Superior temporal gyrus (tissue), 1 donor: ENCODE data around the gene WBP1L.
"Not testable (repeated sequence)": the region's sequence is repeated elsewhere in the genome, so short reads cannot be mapped to it uniquely, and the experiment has no call there.

Source experiments
- DNase-seq: peaks from one replicate; pipeline ENCODE4 v3.0.0-alpha.2; 2016; ENCODE audit errors: extremely low spot score

Gene WBP1L

DNA sequence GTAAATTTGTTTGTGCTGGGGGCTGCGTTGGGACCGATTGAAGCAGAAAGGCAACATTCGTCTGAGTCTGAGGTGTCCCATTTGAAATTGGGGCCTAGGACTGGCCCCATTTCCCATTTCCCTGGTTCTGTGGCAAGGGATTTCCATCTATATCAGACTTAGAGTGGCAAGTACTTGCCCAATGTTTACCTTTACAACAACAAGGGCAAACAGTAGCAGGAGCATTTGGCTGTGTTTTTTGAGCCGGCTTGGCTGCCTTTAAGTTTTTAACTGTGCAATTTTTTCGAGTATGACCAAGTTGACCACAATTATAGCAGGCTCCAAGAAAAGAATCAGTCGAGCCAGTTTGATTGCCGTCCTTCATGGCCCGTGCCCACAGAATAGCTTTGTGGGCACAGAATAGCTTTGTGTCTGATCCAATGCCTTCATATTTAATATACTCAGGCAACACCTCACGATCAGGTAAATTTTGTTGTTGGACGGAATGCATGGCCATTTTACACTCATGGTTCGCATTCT, 98.1 kb downstream of the WBP1L start:
- no peak for DNase-seq

DNA sequence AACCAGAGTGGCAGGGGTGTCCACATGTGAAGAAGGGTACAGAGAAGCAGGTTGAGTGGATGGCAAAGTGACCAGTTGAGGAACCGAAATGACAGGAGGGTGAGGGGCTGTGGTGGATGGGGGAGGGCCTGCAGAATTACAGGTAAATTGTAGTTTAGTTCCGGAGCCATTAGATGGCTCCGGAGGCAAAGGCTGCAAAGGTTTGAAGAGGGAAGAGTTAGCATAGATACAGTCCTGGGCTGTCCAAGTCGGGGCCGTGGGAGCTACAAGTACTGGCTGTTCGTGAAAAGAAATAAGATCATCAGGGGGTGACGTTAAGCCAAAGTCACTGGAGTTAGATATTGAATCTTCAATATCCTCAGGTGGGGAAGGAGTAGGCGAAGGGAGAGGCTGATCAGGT, 99.4 kb downstream of the WBP1L start:
- DNase-seq, result not testable (repeated sequence)

- not testable (repeated sequence) for DNase-seq
Observed at GRCh38 chr10:102844190-102844776, 100.5 kb downstream of the WBP1L start.

DNA sequence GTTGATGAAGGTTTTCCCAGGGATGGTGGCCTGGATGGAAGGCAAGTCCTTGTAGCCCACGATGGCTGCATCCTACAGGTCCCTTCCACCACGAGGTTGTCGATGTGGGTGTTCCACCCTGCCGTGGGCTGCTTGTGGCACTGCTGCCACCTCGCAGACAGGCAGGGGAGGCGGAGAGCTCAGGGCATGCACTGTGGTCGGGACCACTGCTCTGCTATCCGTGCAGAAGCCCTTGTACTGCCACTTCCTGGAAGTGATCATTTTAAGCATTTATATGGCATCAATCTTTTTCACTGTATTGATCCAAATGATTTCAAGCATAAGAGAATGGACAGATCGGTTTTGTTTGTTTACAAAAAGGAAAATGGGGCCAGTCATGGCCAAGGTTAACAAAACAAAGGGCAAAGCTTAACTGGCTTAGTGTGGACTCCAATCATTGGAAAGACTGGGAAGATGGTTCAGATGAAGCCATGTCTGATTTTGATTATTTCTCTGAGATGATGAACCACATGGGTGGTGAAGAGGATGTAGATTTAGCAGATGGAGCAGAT, 101.7 kb downstream of the WBP1L start:
- no peak for DNase-seq

DNA sequence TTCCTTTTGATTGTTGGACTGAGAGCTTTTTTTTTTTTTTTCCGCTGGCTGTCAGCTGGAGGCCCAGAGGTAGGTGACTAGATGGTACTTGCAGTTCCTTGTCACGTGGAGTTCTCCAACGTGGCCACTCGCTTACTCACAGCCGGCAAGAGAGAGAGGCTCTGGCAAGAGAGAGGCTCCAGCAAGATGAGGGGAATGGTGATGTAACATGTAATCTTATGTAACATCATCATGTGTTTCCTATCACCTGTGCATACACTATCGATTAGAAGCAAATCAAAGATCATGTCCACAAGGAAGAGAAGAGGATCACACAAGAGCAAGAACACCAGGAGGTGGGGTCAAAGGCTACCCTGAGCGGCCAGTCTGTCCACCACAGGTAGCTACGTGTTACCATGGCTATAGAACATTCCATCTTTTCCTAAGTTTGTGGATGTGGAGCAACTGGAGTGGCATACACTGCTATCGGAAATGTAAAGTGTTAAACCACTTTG, 106.3 kb downstream of the WBP1L start:
- no peak for DNase-seq

- not testable (repeated sequence) for DNase-seq
Observed at GRCh38 chr10:102853237-102853636, 109.5 kb downstream of the WBP1L start.

- DNase-seq, result not testable (repeated sequence)
Observed at GRCh38 chr10:102855731-102856436, 112.1 kb downstream of the WBP1L start.

- no peak for DNase-seq
Observed at GRCh38 chr10:102856758-102857424, 113.1 kb downstream of the WBP1L start.

- DNase-seq, result no peak
Observed at GRCh38 chr10:102859911-102860310, 116.2 kb downstream of the WBP1L start.

DNA sequence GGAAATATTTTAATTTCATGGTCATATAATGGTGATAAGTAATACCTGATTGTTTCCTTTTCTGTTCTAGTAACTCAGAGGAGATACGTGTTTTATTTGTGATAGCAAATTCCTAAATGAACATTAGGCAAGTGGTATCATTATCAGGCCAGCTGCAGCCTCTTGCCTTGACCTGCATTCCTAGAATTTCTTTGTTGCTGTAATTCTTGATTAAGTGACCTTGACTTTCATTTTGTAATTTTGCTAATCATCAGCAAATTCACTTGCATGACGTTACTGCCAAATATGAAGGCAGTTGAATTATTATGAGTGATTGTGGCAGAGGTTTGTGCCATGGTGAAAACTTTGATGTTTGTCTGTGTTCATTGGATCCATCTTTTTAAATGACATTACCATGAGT, 119.9 kb downstream of the WBP1L start:
- no peak for DNase-seq

DNA sequence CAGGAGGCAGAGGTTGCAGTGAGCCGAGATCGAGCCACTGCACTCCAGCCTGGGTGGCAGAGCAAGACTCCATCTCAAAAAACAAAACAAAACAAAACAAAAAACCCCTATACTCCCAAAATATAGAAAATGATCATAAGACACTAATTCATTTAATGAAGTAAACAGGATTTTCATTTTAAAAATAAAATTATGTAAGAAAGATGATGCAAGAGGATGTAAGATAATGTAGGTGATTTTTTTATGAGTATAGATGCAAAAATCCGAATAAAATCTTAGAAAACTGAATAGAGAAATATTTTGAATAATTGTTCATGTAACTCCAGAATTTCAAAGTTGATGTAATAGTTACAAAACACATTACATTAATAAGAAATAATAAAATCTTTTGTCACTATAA, 121.9 kb downstream of the WBP1L start:
- DNase-seq, result no peak
